HG02981 (cell line): ENCODE results near the gene DBX1.
"Not testable (repeated sequence)": the region's sequence is repeated elsewhere in the genome, so short reads cannot be mapped to it uniquely, and the experiment has no call there.

Source experiments
- ATAC-seq: cut with Tn5 transposase; IDR thresholded peaks from one replicate; pipeline ENCODE4 v1.9.1; 2021; ENCODE audit warnings: mild to moderate bottlenecking, moderate library complexity; ENCODE audit not compliant: unreplicated experiment

The DBX1 gene

DNA sequence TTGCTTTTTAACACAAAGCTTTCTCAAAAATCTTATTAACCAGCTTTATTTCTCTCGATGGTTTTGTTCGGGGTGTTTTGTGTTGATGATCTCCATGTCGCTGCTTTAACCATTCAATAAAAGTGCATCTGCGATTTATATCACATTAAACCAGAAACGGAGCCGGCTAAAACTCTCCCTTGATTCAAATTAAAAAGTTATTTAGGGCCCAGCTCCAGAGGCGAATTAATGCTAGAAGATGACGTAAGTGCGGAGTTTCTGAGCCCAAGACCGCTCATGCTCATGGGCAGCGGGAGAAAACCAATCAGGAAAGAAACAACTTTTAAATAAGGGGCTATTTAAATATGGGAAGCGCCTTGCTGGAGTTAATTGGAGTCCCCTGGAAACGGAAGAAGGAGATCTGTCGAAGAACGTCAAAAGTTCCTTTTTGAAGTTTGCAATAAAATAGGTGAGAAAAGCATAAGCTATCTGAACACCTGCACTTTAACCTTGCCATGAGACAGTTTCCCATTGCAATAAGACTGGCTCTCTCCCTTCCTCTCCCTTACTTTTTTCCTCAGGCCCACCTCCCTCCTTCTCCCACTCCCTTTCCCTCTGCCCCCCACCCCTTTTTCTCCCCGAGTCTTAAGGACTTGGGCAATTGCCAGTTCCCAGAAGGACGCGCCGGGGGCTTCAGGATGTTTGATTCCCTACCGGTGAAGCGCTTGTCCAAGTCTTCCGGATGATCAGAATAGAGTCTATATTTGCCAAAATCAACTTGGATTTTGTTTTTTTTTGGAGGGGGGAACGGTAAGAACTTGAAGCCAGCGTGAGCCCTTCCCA lies 1.9 kb upstream of the DBX1 start:
- no peak for ATAC-seq

DNA sequence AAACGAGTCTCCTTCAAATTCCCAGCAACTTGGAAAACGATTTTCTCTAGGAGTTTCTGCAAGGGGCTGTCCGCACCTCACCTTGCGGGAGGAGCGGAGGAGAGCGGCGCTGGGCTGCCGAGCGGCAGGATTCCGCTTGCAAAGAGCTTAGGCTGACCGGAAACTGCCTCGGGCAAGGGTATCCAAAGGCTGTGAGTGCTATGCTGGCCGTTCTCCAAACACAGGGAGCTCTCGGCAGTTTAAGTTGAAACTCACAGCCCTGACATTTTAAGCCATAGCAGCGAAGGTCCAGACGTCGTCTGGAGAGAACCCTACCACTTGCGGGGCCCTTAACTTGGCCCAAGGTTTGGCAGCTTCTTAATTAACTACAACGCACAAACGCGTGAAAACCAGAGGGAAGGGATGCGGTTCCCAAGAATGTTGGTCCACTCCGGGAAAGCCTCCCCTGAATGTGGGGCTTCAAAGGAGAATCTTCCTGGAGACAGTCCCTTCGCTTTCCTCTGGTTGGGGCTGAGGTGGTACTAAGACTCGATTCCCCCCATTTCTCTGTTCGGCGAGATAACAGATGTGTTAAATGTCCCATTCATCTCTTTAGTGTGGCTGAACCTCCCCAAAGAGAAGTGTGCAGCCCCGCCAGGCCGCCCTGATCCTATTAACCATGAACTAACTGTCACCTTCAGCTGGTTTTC lies 1.1 kb upstream of the DBX1 start:
- no peak for ATAC-seq

GRCh38 chr11:20159466-20160381 lies 551 bp downstream of the DBX1 start:
- no peak for ATAC-seq

GRCh38 chr11:20158597-20159257 lies 1.5 kb downstream of the DBX1 start:
- ATAC-seq = no peak

DNA sequence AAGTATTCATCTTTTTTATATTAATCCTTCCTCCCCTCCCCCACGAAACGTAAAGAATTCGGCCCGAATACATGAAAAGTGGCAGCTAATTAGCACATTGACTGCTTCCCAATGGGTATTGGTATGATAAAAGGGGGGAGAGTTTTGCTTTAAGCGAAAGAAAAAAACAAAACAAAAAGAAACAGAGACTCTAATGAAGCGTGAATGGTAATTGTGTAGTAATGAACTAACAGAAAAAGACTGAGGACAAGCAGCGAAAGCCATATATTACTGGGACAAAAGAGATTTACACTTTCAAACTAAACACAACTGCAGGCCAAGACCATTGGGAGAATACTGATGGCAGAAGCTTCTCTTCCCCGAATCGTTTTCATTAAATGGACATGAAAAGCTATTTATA lies 2.5 kb downstream of the DBX1 start:
- ATAC-seq = no peak

- ATAC-seq = no peak
Observed at GRCh38 chr11:20156876-20157613, 3.2 kb downstream of the DBX1 start.

DNA sequence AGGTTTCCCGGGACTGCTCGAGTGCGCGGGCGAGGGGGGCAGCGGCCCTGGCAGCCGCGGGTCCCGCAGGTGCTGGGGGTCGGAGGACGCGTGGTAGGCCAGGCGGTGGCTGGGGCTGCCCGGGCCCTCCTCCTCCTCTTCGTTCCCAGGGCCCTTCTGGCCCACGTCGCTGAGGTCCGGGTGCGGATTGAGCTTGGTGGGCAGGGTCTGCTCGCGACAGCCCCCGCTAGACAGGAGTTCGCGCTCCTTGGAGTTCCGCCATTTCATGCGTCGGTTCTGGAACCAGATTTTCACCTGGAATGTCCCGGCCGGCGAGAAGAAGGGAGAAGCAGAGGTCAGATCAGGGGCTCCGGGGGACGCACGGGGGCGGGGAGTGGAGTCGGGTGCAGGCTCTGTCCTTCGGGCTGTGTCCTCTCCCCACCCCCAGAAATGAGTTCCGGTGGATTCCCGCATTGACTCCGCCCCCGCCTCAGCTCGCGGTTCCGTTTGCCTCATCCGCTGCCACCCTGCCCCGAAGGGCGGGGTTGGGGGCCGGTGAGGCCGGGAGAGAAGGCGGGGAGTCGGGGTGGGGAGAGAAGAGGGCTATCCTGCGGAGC lies 3.9 kb downstream of the DBX1 start:
- no peak for ATAC-seq

- no peak for ATAC-seq
Observed at GRCh38 chr11:20155683-20156279, 4.5 kb downstream of the DBX1 start.

GRCh38 chr11:20154381-20154780 lies 5.9 kb downstream of the DBX1 start:
- no peak for ATAC-seq

DNA sequence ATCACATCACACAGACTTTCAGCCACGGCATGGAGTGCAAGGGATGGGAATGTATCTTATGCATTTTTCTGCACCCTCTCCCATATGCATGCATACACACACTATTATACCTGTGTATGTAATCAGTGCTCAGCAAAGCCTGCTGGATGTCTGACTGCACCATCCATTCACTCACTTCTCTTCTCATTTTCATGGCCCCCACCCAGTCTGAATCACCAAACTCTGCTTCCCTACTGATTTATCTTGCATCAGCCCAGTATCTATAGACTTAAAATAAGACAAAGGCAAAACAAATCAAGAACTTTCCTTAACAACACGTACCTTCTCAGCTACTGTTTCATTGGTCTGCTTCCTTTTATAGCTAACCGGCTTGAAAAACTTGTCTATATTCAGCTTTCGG lies 21.6 kb downstream of the DBX1 start:
- ATAC-seq = no peak

- no peak for ATAC-seq
Observed at GRCh38 chr11:20137637-20138036, 22.6 kb downstream of the DBX1 start.

- ATAC-seq = no peak
Observed at GRCh38 chr11:20134991-20135736, 25.1 kb downstream of the DBX1 start.

DNA sequence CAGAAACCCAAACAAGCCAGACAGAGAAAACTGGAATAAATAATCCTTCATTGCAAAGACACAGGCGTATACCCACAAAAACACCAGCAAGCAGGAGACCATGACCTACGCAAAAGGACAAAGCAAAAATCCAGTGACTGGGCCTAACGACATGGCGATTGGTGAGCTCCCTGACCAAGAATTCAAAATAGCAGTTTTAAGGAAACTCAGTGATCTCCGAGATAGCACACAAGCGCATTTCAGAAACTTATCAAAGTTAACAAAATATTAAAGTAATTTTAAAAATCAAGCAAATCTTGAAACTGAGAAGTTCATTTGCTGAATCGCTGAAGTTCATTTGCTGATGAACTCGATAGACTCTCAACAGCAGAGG lies 27.6 kb downstream of the DBX1 start:
- no peak for ATAC-seq

DNA sequence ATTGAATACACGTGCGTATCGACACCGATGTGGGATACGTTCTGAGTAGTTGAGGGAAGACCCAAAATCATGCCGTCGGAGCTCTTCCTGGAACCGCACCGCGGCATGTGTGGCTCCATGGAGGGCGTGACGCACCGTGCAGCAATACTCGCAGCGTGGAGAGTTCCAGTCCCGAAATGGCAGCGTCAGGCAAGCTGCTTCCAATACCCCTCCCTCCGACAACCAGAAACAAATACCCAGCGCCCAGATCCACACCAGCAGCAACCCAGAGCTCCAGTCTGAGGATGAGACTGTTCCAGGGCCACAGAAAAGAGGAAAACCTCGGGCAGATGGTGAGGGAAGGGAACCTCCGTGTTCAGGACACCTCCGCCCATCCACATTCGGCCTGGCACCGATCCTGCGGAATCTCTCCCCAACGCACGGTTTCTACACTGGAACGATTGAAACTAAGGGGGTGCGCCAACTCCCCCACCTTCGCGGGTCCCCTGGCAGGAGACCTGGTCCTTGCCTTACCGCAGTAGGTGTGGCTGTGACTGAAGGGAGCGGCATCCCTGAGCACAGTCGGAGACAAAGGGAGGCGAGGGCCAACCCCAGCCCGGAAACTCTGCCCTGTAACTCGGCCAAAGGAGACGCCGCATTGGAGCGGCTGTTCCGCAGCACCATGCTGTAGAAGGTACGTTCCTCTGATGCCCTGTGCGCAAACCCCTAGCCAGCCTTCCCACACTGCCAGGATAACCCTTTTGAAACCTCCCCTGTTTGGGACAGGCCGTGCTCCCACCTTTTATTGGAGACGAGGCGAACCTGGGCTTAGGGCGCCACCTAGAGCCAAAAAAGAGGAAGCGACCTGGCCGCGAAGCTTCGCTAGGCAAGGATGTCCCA lies 28.2 kb downstream of the DBX1 start:
- ATAC-seq = no peak

DNA sequence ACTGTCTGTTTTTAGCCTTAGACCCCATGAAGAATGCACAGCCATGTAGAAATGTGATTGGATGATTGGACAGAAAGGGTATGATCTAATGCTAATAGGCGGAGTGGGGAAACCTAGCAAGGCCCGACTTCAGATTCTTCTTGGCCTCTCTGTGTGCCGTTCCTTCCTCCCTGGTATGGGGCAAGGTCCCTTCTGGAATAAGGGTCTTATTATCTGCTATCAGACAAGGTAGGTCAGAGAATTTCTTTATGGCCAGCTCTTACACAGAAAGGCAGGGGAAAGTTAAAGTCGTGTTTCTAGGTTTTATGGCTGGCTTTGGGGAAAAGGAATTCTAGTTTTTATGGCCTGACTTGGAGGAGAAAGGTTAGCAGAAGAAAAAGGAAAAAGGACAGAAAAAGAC lies 30.6 kb downstream of the DBX1 start:
- ATAC-seq = no peak

GRCh38 chr11:20128528-20128825 lies 31.8 kb downstream of the DBX1 start:
- not testable (repeated sequence) for ATAC-seq

DNA sequence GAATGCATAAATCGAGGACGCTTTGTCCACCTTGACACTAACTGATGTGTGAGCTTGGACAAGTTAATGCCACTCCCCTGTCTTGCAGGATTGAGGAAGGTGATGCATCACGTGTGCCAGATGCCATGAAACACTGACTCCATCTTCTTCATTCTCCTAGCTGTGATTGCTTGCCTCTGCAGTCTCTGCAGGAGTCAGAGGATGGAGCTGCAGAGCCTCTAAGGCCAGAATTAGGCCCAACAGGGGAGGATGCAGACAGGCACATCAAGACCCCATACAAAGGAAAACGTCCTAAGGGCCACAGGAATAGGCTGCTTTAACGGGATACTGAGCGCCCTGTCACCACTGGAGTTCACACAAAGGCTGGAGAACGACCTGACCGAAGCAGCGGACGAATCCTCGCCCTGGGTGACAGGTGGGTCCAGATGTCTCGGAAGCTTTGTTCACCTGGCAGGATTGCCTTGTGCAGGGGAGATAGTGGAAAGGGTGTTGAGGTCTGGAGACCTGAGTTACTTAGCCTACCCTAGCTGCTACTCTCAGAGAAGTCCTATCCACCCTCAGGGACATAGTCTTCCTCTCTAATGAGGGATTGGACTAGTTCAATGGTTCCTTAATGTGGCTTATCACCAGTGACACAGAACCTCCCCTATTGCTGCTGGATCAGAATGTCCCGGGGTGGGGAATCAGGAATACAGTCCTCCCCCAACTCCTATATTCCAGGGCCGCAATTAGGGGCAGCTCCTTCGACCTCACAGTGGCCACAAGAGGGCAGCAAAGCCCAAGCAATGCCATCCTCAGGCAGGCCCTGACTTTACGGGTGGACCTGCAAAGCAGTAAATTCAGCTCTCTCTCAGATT lies 32.4 kb downstream of the DBX1 start:
- ATAC-seq = no peak
